Measurements from ENCODE around the gene TMEM191C.
"Not testable (repeated sequence)": the region's sequence is repeated elsewhere in the genome, so short reads cannot be mapped to it uniquely, and the experiment has no call there.

Gene TMEM191C

GRCh38 chr22:21493789-21494782 is 26.9 kb downstream of the TMEM191C start:
- H2AFZ ChIP-seq (ENCODE audit: low read length); H4K20me1 ChIP-seq (ENCODE audit: insufficient read depth, low read length); H3K9ac ChIP-seq (ENCODE audit: low read length); H3K27ac ChIP-seq (ENCODE audit: low read depth, low read length, poor library complexity, severe bottlenecking); H3K9me2 ChIP-seq (ENCODE audit: low read depth, low read length); H3K79me2 ChIP-seq (ENCODE audit: insufficient read depth, low read length); H3F3A ChIP-seq (ENCODE audit: insufficient read depth, low read length); H3K4me3 ChIP-seq (ENCODE audit: low read depth, low read length, poor library complexity, severe bottlenecking); H3K27me3 ChIP-seq (ENCODE audit: insufficient read depth, low read length); H3K4me2 ChIP-seq (ENCODE audit: low read length); H3K4me1 ChIP-seq (ENCODE audit: insufficient read depth, low read length, severe bottlenecking); H3K9me3 ChIP-seq (ENCODE audit: low read length); H3K36me3 ChIP-seq (ENCODE audit: insufficient read depth, low read length): not testable (repeated sequence)

- H3K27me3 ChIP-seq (ENCODE audit: insufficient read depth, low read length); H3F3A ChIP-seq (ENCODE audit: insufficient read depth, low read length); H3K4me2 ChIP-seq (ENCODE audit: low read length); H2AFZ ChIP-seq (ENCODE audit: low read length); H3K9me2 ChIP-seq (ENCODE audit: low read depth, low read length); H3K9me3 ChIP-seq (ENCODE audit: low read length); H3K27ac ChIP-seq (ENCODE audit: low read depth, low read length, poor library complexity, severe bottlenecking); H3K4me3 ChIP-seq (ENCODE audit: low read depth, low read length, poor library complexity, severe bottlenecking); H3K4me1 ChIP-seq (ENCODE audit: insufficient read depth, low read length, severe bottlenecking); H4K20me1 ChIP-seq (ENCODE audit: insufficient read depth, low read length); H3K9ac ChIP-seq (ENCODE audit: low read length); H3K79me2 ChIP-seq (ENCODE audit: insufficient read depth, low read length); H3K36me3 ChIP-seq (ENCODE audit: insufficient read depth, low read length): not testable (repeated sequence)
Measured at GRCh38 chr22:21497984-21498383, 30.8 kb downstream of the TMEM191C start.

- not testable (repeated sequence) for H3K9ac ChIP-seq (ENCODE audit: low read length); H3K79me2 ChIP-seq (ENCODE audit: insufficient read depth, low read length); H3K9me3 ChIP-seq (ENCODE audit: low read length); H2AFZ ChIP-seq (ENCODE audit: low read length); H4K20me1 ChIP-seq (ENCODE audit: insufficient read depth, low read length); H3K4me1 ChIP-seq (ENCODE audit: insufficient read depth, low read length, severe bottlenecking); H3K27ac ChIP-seq (ENCODE audit: low read depth, low read length, poor library complexity, severe bottlenecking); H3K9me2 ChIP-seq (ENCODE audit: low read depth, low read length); H3F3A ChIP-seq (ENCODE audit: insufficient read depth, low read length); H3K4me2 ChIP-seq (ENCODE audit: low read length); H3K36me3 ChIP-seq (ENCODE audit: insufficient read depth, low read length); H3K4me3 ChIP-seq (ENCODE audit: low read depth, low read length, poor library complexity, severe bottlenecking); H3K27me3 ChIP-seq (ENCODE audit: insufficient read depth, low read length)
Measured at GRCh38 chr22:21498489-21498888, 31.3 kb downstream of the TMEM191C start.

GRCh38 chr22:21499623-21500506 is 32.7 kb downstream of the TMEM191C start:
- not testable (repeated sequence) for H3F3A ChIP-seq (ENCODE audit: insufficient read depth, low read length); H3K9ac ChIP-seq (ENCODE audit: low read length); H3K9me3 ChIP-seq (ENCODE audit: low read length); H3K27ac ChIP-seq (ENCODE audit: low read depth, low read length, poor library complexity, severe bottlenecking); H3K4me3 ChIP-seq (ENCODE audit: low read depth, low read length, poor library complexity, severe bottlenecking); H2AFZ ChIP-seq (ENCODE audit: low read length); H3K36me3 ChIP-seq (ENCODE audit: insufficient read depth, low read length); H3K27me3 ChIP-seq (ENCODE audit: insufficient read depth, low read length); H3K4me1 ChIP-seq (ENCODE audit: insufficient read depth, low read length, severe bottlenecking); H3K9me2 ChIP-seq (ENCODE audit: low read depth, low read length); H4K20me1 ChIP-seq (ENCODE audit: insufficient read depth, low read length); H3K79me2 ChIP-seq (ENCODE audit: insufficient read depth, low read length); H3K4me2 ChIP-seq (ENCODE audit: low read length)

- not testable (repeated sequence) for H4K20me1 ChIP-seq (ENCODE audit: insufficient read depth, low read length); H3K4me3 ChIP-seq (ENCODE audit: low read depth, low read length, poor library complexity, severe bottlenecking); H3K9me3 ChIP-seq (ENCODE audit: low read length); H2AFZ ChIP-seq (ENCODE audit: low read length); H3K9ac ChIP-seq (ENCODE audit: low read length); H3F3A ChIP-seq (ENCODE audit: insufficient read depth, low read length); H3K9me2 ChIP-seq (ENCODE audit: low read depth, low read length); H3K4me2 ChIP-seq (ENCODE audit: low read length); H3K27me3 ChIP-seq (ENCODE audit: insufficient read depth, low read length); H3K36me3 ChIP-seq (ENCODE audit: insufficient read depth, low read length); H3K4me1 ChIP-seq (ENCODE audit: insufficient read depth, low read length, severe bottlenecking); H3K79me2 ChIP-seq (ENCODE audit: insufficient read depth, low read length); H3K27ac ChIP-seq (ENCODE audit: low read depth, low read length, poor library complexity, severe bottlenecking)
Measured at GRCh38 chr22:21510397-21510796, 43.2 kb downstream of the TMEM191C start.

DNA sequence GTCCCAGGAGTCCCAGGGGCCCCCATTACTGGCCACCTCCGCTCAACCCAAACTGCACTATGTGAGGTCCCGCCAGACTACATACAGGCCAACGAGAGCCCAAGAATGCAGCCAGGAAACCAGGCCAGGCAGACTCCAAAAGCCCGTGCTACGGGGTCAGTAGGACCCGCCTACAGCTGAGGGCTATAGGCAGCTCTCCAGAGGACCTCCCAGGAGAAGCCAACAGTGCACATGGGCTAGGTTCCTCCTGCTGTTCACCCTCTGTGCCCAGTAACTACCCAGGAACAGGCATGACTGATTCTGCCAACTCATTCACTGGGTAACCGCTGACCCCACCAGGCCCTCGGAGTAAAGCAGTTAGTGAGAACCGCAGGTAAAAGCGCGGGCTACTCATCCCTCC is 44.8 kb downstream of the TMEM191C start:
- not testable (repeated sequence) for H3K27me3 ChIP-seq (ENCODE audit: insufficient read depth, low read length); H3K4me2 ChIP-seq (ENCODE audit: low read length); H3K9ac ChIP-seq (ENCODE audit: low read length); H3K36me3 ChIP-seq (ENCODE audit: insufficient read depth, low read length); H3F3A ChIP-seq (ENCODE audit: insufficient read depth, low read length); H3K79me2 ChIP-seq (ENCODE audit: insufficient read depth, low read length); H2AFZ ChIP-seq (ENCODE audit: low read length); H3K4me1 ChIP-seq (ENCODE audit: insufficient read depth, low read length, severe bottlenecking); H3K9me2 ChIP-seq (ENCODE audit: low read depth, low read length); H3K9me3 ChIP-seq (ENCODE audit: low read length); H3K4me3 ChIP-seq (ENCODE audit: low read depth, low read length, poor library complexity, severe bottlenecking); H4K20me1 ChIP-seq (ENCODE audit: insufficient read depth, low read length); H3K27ac ChIP-seq (ENCODE audit: low read depth, low read length, poor library complexity, severe bottlenecking)

GRCh38 chr22:21514117-21514516 is 46.9 kb downstream of the TMEM191C start:
- H3K9ac ChIP-seq (ENCODE audit: low read length); H3K27me3 ChIP-seq (ENCODE audit: insufficient read depth, low read length); H3F3A ChIP-seq (ENCODE audit: insufficient read depth, low read length); H3K79me2 ChIP-seq (ENCODE audit: insufficient read depth, low read length); H3K4me1 ChIP-seq (ENCODE audit: insufficient read depth, low read length, severe bottlenecking); H2AFZ ChIP-seq (ENCODE audit: low read length); H3K4me2 ChIP-seq (ENCODE audit: low read length); H3K4me3 ChIP-seq (ENCODE audit: low read depth, low read length, poor library complexity, severe bottlenecking); H3K27ac ChIP-seq (ENCODE audit: low read depth, low read length, poor library complexity, severe bottlenecking); H3K9me3 ChIP-seq (ENCODE audit: low read length); H3K9me2 ChIP-seq (ENCODE audit: low read depth, low read length); H4K20me1 ChIP-seq (ENCODE audit: insufficient read depth, low read length); H3K36me3 ChIP-seq (ENCODE audit: insufficient read depth, low read length): not testable (repeated sequence)
